Measurements from ENCODE around the gene RBM10. TPM values are rescaled to one million over a fixed set of nuclear protein-coding genes. Genes with fewer than 3 reads are reported as not detected.
A peak's percentile ranks its signal among the peaks of the same experiment; 100 is the strongest.

Gene RBM10
- total and polyA plus RNA-seq, 12 donors, result 23.1 to 32.1 (median 26.8) TPM

GRCh38 chrX:47179928-47180255 is 34.9 kb downstream of the RBM10 start:
- Histone ChIP-seq H3K36me3 (peaks cover 0 to 99% (median 9%) of the 10 kb centered on the region in 9 donors), H3K4me1 (no peaks in the 10 kb centered on the region), H3K27ac (peak overlapping the region in 7 of 10 donors; percentile 10 to 62 (median 47)), H3K4me3 (no peak overlapping the region), H3K27me3 (peaks cover 0 to 80% (median 0%) of the 10 kb centered on the region in 7 donors), H3K9me3 (no peaks in the 10 kb centered on the region)
- TF ChIP-seq, protein P1, sequence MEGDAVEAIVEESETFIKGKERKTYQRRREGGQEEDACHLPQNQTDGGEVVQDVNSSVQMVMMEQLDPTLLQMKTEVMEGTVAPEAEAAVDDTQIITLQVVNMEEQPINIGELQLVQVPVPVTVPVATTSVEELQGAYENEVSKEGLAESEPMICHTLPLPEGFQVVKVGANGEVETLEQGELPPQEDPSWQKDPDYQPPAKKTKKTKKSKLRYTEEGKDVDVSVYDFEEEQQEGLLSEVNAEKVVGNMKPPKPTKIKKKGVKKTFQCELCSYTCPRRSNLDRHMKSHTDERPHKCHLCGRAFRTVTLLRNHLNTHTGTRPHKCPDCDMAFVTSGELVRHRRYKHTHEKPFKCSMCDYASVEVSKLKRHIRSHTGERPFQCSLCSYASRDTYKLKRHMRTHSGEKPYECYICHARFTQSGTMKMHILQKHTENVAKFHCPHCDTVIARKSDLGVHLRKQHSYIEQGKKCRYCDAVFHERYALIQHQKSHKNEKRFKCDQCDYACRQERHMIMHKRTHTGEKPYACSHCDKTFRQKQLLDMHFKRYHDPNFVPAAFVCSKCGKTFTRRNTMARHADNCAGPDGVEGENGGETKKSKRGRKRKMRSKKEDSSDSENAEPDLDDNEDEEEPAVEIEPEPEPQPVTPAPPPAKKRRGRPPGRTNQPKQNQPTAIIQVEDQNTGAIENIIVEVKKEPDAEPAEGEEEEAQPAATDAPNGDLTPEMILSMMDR (IDR thresholded peaks at IDR 0.05), result no peak
- ATAC-seq (peak in 1 of 8 donors; percentile 3), DNase-seq (no peak)
- 88 to 93% methylated on average over 8 to 18 of the region's 18 CpGs for WGBS, 2 donors
- intact Hi-C loops (cut with DNase I), result no loop called here

- Histone ChIP-seq H3K9me3 (no peaks in the 10 kb centered on the region), H3K27ac (no peak overlapping the region), H3K27me3 (peaks cover 0 to 78% (median 0%) of the 10 kb centered on the region in 7 donors), H3K4me1 (no peaks in the 10 kb centered on the region), H3K36me3 (peaks cover 0 to 99% (median 9%) of the 10 kb centered on the region in 9 donors), H3K4me3 (no peak overlapping the region)
- DNase-seq (no peak), ATAC-seq (no peak)
- TF ChIP-seq, protein P1 (IDR thresholded peaks at IDR 0.05), result no peak
- 91 to 92% methylated on average over 8 of the region's 8 CpGs for WGBS, 2 donors
- intact Hi-C loops (cut with DNase I), result no loop called here
These were observed 35.3 kb downstream of the RBM10 start for GRCh38 chrX:47180346-47180745.

DNA sequence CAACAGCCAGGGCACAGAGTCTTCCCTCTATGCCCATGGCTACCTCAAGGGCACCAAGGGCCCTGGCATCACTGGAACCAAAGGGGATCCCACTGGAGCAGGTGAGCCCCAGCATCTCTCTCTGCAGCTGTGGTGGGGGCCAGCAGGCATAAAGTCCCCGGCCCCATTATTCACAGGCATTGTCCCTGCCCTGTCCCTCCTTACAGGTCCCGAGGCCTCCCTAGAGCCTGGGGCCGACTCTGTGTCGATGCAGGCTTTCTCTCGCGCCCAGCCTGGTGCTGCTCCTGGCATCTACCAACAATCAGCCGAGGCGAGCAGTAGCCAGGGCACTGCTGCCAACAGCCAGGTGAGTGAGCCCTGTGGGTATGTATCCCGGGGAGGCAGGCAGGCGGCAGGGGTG is 36.3 kb downstream of the RBM10 start:
- H3K27ac ChIP-seq, result no peak overlapping the region
- peaks cover 0 to 99% (median 9%) of the 10 kb centered on the region in 9 donors for H3K36me3 ChIP-seq
- 94 to 97% methylated on average over 10 of the region's 10 CpGs for WGBS, 2 donors
- peaks cover 0 to 78% (median 0%) of the 10 kb centered on the region in 7 donors for H3K27me3 ChIP-seq
- H3K4me1 ChIP-seq, result no peaks in the 10 kb centered on the region
- H3K9me3 ChIP-seq, result no peaks in the 10 kb centered on the region
- TF ChIP-seq, protein P1 (IDR thresholded peaks at IDR 0.05), result no peak
- ATAC-seq (no peak), DNase-seq (no peak)
- H3K4me3 ChIP-seq, result no peak overlapping the region
- intact Hi-C loops (cut with DNase I), result no loop called here

DNA sequence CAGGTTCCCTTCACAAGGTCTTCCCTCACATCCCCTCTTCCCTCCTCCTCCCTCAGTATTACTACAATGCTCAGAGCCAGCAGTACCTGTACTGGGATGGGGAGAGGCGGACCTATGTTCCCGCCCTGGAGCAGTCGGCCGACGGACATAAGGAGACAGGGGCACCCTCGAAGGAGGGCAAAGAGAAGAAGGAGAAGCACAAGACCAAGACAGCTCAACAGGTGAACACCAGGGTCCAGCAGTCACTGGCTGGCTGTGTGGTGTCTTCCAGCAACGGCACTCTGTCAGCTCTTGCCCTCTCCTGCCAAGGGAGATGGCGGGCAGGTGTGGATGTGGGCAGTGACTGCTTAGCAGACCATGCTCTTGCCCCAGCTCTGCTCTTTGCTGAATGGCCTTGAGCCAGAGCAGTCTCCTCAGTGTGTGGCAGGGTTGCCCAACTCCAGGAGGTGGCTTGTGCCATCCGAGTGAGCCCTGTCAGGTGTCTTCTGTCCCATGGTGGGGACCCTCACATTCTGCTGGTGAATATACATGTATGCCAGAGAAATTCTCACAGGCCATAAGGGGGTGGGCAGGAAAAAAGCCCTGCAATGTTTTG is 37.2 kb downstream of the RBM10 start:
- Histone ChIP-seq H3K9me3 (no peaks in the 10 kb centered on the region), H3K4me1 (no peaks in the 10 kb centered on the region), H3K27ac (no peak overlapping the region), H3K4me3 (no peak overlapping the region), H3K36me3 (peaks cover 0 to 98% (median 4%) of the 10 kb centered on the region in 9 donors), H3K27me3 (peaks cover 0 to 78% (median 0%) of the 10 kb centered on the region in 7 donors)
- WGBS, 2 donors, result 91 to 92% methylated on average over 8 to 9 of the region's 9 CpGs
- ATAC-seq (no peak), DNase-seq (no peak)
- intact Hi-C loops (cut with DNase I), result no loop called here
- TF ChIP-seq, protein P1 (IDR thresholded peaks at IDR 0.05), result no peak
